NCI-H2171 treated with DMSO at 0.1 percent for 48 hours (cell line): Measurements from ENCODE around the gene SELENOS.
A peak's percentile ranks its signal among the peaks of the same experiment; 100 is the strongest.
"Not testable (repeated sequence)": the region's sequence is repeated elsewhere in the genome, so short reads cannot be mapped to it uniquely, and the experiment has no call there.

Source experiments
- DNase-seq: peaks from one replicate; lab custom pipeline; 2025; lab: John Stamatoyannopoulos, UW

SELENOS gene

GRCh38 chr15:101309436-101310160 lies 32.3 kb upstream of the SELENOS start:
- no peak for DNase-seq

DNA sequence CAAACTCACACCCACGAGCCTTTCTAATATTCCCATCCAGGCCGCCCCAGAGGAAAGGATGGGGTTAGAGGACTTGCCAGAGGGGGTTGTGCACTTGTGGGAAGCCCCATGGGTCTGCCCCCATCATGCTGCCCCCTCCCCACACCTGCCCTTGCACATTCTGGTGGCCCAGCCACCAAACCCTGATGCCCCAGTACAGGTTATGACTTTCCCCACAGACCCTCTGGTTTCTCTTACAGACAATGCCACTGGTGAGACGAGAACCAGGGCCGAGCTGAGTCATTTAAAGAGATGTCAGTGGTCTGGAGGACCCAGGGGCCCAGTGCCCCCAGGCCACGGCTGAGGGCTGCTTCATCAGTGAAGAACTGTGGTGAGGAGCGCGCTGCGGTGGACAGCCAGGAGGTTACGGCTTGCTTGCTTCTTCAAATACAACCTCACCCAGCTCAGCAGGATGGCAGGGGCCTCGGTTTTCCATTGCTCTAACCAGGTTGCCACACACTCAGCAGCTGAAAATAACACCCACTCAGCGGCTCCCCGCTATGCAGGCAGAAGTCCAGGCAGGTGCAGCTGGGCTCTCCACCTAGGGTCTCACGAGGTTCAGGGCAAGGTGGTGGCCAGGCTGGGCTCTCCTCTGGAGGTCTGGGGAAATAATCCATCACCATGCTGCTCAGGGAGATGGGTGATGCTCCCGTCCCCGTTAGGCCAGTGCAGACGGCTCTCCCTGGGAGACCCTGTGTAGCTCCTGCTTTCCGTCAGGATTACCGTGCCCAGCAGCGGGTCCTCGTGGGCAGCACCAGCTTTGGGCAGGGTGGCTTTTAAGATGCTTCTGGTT lies 31.5 kb upstream of the SELENOS start:
- no peak for DNase-seq

- no peak for DNase-seq
Observed at GRCh38 chr15:101307897-101308603, 30.8 kb upstream of the SELENOS start.

GRCh38 chr15:101307048-101307896 lies 30.0 kb upstream of the SELENOS start:
- peak; percentile 52 for DNase-seq

- no peak for DNase-seq
Observed at GRCh38 chr15:101306341-101307047, 29.2 kb upstream of the SELENOS start.

GRCh38 chr15:101305820-101306255 lies 28.6 kb upstream of the SELENOS start:
- no peak for DNase-seq

- DNase-seq = peak; percentile 9
Observed at GRCh38 chr15:101303408-101303807, 26.1 kb upstream of the SELENOS start.

DNA sequence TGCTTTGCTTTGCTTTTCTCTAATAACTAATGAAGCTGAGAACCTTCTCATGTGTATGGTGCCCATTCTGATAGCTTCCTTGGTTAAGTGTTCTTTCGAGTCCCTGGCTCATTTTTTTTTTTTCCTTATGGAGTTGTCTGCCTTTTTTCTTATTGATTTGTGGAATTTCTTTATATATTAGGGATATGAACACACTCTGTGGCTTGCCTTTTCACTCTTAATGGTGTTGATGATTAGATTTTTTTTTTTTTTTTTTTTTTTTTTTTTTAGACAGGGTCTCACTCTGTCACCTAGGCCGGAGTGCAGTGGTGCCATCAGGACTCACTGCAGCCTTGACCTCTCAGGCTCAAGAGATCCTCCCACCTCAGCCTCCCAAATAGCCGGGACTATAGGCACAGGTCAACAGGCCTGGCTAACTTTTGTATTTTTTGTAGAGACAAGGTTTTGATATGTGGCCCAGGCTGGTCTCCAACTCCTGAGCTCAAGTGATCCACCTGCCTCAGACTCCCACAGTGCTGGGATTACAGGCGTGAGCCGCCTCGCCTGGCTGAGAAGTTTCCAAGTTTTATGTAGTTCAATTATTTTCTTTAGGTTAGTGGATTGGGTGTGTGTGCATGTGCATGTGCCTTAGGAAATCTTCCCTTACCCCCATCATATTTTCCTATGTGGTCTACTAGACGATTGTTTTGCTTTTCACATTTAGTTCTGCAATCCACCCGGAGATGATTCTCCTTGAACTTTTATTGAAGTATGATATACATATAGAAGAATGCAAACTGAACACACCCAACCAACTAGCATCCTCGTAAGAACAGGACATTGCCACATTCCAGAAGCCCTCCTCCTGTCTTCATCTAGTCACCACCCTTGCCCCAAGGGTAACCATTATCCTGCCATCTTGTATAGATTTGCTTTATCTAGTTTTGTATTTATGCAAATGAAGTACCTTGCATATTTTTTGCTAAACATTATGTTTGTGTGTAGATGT lies 19.4 kb upstream of the SELENOS start:
- no peak for DNase-seq

DNA sequence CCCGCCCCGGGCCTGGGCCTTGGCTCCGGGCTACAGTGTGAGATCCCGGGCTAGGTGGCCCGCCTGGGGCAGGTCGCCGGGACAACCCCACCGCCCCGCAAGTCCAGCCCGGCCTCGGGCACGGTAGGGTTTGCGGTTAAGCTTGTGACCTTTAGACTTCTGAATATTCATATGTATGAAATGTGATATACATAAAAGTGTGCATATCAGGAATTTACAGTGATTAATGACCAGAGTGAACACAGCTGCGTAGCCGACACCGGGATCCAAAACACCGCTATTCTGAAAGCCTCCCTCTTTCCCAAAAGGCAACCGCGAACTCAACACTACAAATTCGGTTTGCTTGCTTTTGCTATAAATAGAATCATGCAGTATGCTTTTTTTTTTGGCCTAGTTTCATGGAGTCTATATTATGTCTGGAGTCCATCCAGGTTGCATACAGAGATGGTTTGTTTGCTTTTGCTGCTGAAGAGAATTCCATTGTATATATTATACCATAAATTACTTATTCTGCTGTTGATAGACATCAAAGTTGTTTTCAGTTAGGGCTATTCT lies 18.4 kb upstream of the SELENOS start:
- DNase-seq = peak; percentile 28

DNA sequence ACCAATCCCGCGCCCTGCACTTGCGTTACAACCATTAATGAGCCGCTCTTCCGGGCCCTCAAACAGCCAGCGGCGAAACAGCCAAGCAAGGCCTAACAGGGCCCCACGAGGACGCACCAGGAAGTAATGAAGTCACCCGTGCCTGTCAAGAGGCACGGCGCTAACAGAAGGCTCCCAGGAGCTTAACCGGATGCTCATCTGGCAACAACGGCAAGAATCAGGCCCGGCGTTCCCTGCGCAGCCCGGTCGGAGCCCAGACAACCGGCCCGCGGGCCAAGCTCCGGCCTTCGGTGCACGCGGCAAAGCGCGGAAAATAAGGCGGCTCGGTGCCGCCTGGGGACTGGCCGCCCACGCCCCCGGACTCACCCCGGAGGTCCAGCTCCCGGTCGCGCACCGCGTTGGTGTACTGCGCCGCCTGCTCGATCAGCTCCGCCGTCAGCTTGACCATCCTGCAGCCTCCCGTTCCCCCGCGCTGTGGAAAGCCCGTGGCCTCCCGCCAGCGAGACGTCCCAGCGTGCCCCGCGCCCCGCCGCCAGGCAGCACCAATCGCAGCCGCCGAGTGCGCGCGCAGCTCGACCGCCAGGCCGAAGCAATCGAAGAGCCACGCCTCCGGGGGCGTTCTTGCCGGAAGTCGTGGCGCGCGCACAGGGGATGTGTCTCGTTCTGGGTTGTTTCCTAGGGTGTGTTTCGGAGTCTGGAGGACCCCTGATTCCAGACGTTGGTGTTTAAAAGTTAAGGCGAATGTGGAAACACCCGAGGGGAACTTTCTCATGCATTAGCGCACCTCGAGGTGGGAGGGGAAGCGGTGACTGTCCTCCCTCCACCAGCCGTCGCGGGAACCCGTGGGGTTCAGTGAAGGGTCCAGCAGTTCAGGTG lies 17.7 kb upstream of the SELENOS start, which contains the start of gene SNRPA1:
TSS of gene SNRPA1 (minus strand) at position 518 of the 876 bp plus-strand sequence. CDS start at position 448, 70 bp downstream.
- peak; percentile 93 for DNase-seq

DNA sequence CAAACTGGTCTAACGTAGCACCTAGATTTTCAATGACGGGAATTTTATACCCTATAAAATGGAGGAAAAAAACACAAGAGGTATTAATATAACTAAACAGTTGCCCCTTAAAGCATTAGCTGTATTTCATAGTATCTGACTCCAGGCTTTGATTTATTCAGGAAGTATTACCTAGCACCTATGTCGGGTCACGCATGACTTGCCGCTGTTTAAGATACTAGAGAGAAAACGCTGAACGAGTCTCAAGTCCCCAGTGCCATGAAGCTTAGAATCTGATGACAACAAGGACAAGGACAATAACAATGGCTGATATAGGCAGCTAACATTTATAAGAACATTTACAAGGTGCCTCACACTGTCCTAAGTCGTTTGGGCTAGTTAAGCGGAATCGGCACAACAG lies 15.8 kb upstream of the SELENOS start:
- no peak for DNase-seq

- peak; percentile 52 for DNase-seq
Observed at GRCh38 chr15:101288905-101289513, 11.7 kb upstream of the SELENOS start.

GRCh38 chr15:101287342-101287741 lies 10.1 kb upstream of the SELENOS start:
- not testable (repeated sequence) for DNase-seq

DNA sequence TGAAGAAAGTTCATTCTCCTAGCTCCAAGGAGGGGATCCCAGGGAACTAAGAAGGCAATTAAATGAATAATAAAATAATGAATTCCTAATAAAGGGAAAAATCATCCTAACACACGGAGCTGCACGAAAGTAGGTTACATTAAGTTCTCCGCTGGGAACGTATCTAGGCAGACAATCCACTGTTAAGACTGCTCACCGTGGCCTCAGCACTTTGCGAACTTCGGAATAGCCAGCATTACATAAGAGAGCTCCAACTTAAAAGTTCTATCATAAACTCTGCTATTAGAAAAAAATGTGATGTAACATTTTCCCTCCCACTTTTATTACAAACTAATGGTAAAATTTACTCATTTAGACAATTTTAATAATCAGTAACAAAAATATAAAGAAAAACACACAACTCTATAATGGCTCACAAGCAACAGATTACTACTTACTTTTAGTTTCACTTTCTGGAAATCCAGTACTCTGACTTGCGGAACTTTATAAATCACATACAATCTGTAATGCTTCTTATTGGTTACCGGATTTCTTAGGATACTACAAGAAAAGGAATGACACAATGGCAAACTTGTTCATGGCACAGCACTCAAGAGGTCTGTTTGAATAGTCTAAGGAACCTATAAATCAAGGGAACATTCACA lies 9.3 kb upstream of the SELENOS start:
- no peak for DNase-seq

GRCh38 chr15:101283931-101284330 lies 6.6 kb upstream of the SELENOS start:
- no peak for DNase-seq

- DNase-seq = no peak
Observed at GRCh38 chr15:101280007-101280406, 2.7 kb upstream of the SELENOS start.

- no peak for DNase-seq
Observed at GRCh38 chr15:101277943-101278564, 769 bp upstream of the SELENOS start.
